ENCODE measurements around the gene RNF123. TPM values are rescaled to one million over a fixed set of nuclear protein-coding genes. Genes with fewer than 3 reads are reported as not detected.

RNF123 gene
- 10 to 100 TPM; 23.4 to 36.2 (median 31.5) TPM for total RNA-seq

DNA sequence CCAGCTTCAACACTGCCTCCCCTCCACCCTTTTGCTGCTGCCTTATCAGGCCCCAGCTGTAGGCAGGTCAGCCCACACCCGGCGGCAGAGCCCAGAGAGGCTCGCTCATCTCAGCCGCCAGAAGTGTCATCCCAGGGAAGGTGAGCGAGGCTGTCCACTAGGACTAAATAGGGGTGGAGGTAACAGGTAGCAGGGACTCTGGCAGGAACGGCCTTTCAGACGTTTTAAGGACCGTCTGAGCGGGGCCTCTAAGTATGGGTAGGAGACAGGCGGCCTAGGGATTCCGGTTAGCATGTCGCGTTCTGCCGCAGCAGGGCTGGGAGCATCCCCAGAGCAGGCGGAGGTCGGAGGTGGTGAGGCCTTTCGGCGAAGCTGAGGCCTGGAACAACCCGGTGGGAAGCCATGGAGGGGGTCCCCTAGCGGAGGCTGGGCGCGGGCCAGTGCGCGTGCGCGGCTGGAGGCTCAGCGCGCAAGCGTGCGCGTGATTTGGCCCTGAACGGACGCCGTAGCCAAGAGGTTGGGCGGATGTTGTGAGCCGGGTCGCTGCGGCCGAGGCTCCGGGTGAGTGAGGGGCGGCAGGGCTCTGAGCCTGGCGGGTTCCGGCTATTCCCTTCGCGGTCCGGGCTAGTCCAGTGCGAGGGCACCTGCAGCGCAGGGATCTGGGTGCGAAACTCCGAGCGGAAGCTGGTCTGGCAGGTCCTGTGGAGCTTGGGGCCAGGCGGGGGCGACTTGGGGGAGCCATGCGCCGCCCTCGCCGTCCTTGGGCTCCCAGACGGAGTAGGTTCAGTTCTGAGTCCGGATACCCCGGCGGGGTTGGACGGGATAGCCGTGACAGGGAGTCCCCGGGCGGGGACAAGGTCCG, at the start of gene RNF123, which contains the start of gene MST1:
TSS of gene RNF123 (plus strand) at position 512 of the 862 bp plus-strand sequence. CDS start 1,609 bp downstream, outside the sequence.
TSS of gene MST1 (minus strand) at position 429 of the 862 bp plus-strand sequence. CDS start 783 bp downstream, outside the sequence.
- DNase-seq (ENCODE audit: extremely low spot score) = peak; percentile 97
- 39% methylated on average over 2 of the region's 66 CpGs for WGBS
- Histone ChIP-seq H3K4me1 (peaks cover 30 to 60% (median 46%) of the 10 kb centered on the region in 4 donors), H3K27me3 (peaks cover 0 to 35% (median 7%) of the 10 kb centered on the region in 4 donors), H3K9me3 (no peaks in the 10 kb centered on the region), H3K36me3 (peaks cover 0 to 16% (median 4%) of the 10 kb centered on the region in 4 donors), H3K27ac (replicated peaks in 1 of 4) (peak within 1 kb of the TSS; percentile 77 to 83 (median 82)), H3K4me3 (peak within 1 kb of the TSS; percentile 80 to 99 (median 90))
- TF ChIP-seq POLR2AphosphoS5 (IDR thresholded peaks at IDR 0.05) (peak; percentile 86 to 87), POLR2A (IDR thresholded peaks at IDR 0.05; ENCODE audit: low read depth) (peak; percentile 6), EP300 (IDR thresholded peaks at IDR 0.05) (no peak)
- TF ChIP-seq, protein P1, sequence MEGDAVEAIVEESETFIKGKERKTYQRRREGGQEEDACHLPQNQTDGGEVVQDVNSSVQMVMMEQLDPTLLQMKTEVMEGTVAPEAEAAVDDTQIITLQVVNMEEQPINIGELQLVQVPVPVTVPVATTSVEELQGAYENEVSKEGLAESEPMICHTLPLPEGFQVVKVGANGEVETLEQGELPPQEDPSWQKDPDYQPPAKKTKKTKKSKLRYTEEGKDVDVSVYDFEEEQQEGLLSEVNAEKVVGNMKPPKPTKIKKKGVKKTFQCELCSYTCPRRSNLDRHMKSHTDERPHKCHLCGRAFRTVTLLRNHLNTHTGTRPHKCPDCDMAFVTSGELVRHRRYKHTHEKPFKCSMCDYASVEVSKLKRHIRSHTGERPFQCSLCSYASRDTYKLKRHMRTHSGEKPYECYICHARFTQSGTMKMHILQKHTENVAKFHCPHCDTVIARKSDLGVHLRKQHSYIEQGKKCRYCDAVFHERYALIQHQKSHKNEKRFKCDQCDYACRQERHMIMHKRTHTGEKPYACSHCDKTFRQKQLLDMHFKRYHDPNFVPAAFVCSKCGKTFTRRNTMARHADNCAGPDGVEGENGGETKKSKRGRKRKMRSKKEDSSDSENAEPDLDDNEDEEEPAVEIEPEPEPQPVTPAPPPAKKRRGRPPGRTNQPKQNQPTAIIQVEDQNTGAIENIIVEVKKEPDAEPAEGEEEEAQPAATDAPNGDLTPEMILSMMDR (IDR thresholded peaks at IDR 0.05) = peak; percentile 29 to 37 (median 33)
- intact Hi-C loops (cut with DNase I) = no loop called here

DNA sequence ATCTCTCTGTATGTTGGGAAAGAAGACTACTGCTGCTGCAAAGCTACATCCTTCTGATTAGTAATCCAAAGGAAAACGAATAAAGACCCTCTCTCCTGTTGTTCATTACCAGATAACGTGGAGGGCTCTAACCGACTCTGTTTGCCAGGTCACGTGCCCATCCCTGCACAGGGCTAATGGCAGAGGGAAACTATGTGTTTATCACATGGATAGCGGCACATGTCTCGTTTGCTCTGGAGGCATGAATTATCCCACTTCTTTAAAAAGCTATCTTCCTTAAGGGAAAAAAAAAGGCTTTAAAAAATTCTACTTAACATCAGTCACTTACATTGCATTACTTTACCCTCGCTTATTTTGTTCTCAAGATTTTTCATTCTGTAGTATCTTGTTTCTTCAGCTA, 48.1 kb upstream of the RNF123 start:
- intact Hi-C loops (cut with DNase I) = no loop called here
- Histone ChIP-seq H3K27me3 (no peaks in the 10 kb centered on the region), H3K4me3 (no peak overlapping the region), H3K4me1 (peaks cover 0 to 3% (median 0%) of the 10 kb centered on the region in 4 donors), H3K36me3 (peaks cover 0 to 6% (median 1%) of the 10 kb centered on the region in 4 donors), H3K27ac (replicated peaks in 1 of 4) (no peak overlapping the region), H3K9me3 (no peaks in the 10 kb centered on the region)
- TF ChIP-seq, protein P1 (IDR thresholded peaks at IDR 0.05) = no peak
- TF ChIP-seq POLR2AphosphoS5 (IDR thresholded peaks at IDR 0.05) (no peak), EP300 (IDR thresholded peaks at IDR 0.05) (no peak), POLR2A (IDR thresholded peaks at IDR 0.05; ENCODE audit: low read depth) (no peak)
- DNase-seq (ENCODE audit: extremely low spot score) = no peak
- 72% methylated on average over 7 of the region's 7 CpGs for WGBS

DNA sequence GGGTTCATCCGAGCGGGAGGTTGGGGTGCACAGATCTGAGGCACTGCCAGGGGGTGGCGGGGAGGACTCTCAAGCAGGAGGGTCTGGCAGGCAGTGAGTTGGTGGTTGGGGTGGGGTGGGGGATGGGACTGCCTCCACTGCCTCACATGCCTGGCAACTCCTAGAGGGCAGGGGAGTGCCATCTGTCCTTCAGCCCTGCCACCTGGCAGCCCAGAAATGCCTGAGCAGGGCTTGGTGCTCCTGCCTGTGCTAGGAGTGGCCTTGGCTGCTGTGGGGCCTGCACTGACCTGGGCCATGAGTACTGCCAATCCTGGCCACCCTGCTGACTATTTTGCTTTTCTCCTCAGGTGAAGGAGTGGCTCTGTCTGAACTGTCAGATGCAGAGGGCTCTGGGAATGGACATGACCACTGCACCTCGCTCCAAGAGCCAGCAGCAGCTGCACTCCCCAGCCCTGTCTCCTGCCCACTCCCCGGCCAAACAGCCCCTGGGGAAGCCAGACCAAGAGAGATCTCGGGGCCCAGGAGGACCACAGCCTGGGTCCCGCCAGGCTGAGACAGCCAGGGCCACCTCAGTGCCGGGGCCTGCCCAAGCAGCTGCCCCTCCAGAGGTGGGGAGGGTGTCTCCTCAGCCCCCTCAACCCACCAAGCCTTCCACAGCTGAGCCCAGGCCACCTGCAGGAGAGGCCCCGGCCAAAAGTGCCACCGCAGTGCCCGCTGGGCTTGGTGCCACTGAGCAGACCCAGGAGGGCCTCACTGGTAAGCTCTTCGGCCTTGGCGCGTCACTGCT, 47.2 kb upstream of the RNF123 start:
- WGBS = 100% methylated on average over 14 of the region's 14 CpGs
- H3K27ac ChIP-seq (replicated peaks in 1 of 4) = no peak overlapping the region
- H3K9me3 ChIP-seq = no peaks in the 10 kb centered on the region
- peaks cover 0 to 6% (median 1%) of the 10 kb centered on the region in 4 donors for H3K36me3 ChIP-seq
- H3K4me1 ChIP-seq = peaks cover 0 to 3% (median 0%) of the 10 kb centered on the region in 4 donors
- intact Hi-C loops (cut with DNase I) = no loop called here
- no peak overlapping the region for H3K4me3 ChIP-seq
- no peak for DNase-seq (ENCODE audit: extremely low spot score)
- no peaks in the 10 kb centered on the region for H3K27me3 ChIP-seq
- TF ChIP-seq POLR2AphosphoS5 (IDR thresholded peaks at IDR 0.05) (no peak), POLR2A (IDR thresholded peaks at IDR 0.05; ENCODE audit: low read depth) (no peak), EP300 (IDR thresholded peaks at IDR 0.05) (no peak)
- TF ChIP-seq, protein P1 (IDR thresholded peaks at IDR 0.05) = no peak

DNA sequence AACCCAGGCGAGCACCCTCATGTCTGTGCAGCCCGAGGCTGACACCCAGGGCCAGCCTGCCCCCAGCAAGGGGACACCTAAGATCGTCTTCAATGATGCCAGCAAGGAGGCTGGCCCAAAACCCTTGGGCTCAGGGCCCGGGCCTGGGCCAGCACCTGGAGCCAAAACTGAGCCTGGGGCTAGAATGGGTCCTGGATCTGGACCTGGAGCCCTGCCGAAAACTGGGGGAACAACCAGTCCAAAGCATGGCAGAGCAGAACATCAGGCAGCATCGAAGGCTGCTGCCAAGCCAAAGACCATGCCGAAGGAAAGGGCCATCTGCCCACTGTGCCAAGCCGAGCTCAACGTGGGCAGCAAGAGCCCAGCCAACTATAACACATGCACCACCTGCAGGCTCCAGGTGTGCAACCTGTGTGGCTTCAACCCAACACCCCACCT, 46.6 kb upstream of the RNF123 start:
- H3K27me3 ChIP-seq = no peaks in the 10 kb centered on the region
- TF ChIP-seq EP300 (IDR thresholded peaks at IDR 0.05) (no peak), POLR2AphosphoS5 (IDR thresholded peaks at IDR 0.05) (no peak), POLR2A (IDR thresholded peaks at IDR 0.05; ENCODE audit: low read depth) (no peak)
- TF ChIP-seq, protein P1 (IDR thresholded peaks at IDR 0.05) = no peak
- H3K4me1 ChIP-seq = peaks cover 0 to 3% (median 0%) of the 10 kb centered on the region in 4 donors
- no peak overlapping the region for H3K27ac ChIP-seq (replicated peaks in 1 of 4)
- H3K36me3 ChIP-seq = peaks cover 0 to 6% (median 1%) of the 10 kb centered on the region in 4 donors
- intact Hi-C loops (cut with DNase I) = no loop called here
- H3K4me3 ChIP-seq = no peak overlapping the region
- WGBS = 87% methylated on average over 4 of the region's 9 CpGs
- no peaks in the 10 kb centered on the region for H3K9me3 ChIP-seq
- DNase-seq (ENCODE audit: extremely low spot score) = no peak

All from esophagus muscularis mucosa (tissue), 4 donors.